Suppressor macrophage treated with lipopolysaccharide for 1 hour (primary cell): Measurements from ENCODE around the gene UBL4A.

ENCODE experiments used
- DNase-seq, 3 donors: peaks; one replicate each; pipeline ENCODE4 v3.0.0-alpha.2; 2020 to 2022

Gene UBL4A

DNA sequence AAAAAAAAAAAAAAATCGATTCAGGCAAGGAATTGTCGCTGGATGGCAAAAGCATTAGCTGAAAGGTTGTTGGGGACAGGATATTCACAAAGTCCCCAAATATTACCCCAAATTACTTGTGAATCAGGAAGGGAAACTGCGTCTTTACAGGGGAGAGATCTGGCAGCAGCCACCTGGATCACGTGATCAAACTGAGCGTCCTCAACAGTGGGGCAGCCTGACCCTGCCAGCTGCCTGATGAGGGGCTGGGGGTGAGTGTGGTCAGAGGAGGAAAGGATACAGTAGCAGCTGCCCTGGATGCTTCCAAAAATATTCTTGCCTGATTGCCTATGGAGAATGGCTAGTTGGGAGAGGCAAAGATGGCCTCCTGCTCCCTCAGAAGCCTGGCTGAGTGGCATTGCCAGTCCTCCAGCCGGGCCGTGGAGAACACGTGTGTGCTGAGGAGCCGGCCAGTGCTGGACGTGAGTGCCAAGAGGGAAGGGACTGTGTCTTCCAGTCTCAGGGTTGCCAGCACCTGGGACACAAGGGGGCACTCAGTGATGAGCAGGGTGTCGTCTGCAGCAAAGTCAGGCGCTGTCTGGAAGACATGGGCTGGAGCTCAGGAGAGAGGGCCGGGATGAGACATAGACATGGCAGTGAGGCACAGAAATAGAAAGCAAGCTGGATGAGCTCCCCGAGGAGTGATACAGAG is 4.4 kb downstream of the UBL4A start:
- no peak for DNase-seq

DNA sequence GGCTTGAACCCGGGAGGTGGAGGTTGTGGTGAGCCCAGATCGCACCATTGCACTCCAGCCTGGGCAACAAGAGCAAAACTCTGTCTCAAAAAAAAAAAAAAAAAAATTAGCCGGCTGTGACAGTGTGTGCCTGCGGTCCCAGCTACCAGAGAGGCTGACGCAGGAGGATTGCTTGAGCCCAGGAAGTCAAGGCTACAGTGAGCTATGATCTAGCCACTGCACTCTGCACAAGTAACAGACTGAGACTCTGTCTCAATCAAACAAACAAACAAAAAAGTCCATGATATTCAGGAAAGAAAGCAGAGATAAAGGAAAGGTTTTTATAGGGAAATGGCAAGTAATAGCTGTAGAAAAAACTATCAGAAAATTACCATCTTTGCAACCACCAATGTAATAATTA is 5.2 kb downstream of the UBL4A start:
- DNase-seq = no peak

DNA sequence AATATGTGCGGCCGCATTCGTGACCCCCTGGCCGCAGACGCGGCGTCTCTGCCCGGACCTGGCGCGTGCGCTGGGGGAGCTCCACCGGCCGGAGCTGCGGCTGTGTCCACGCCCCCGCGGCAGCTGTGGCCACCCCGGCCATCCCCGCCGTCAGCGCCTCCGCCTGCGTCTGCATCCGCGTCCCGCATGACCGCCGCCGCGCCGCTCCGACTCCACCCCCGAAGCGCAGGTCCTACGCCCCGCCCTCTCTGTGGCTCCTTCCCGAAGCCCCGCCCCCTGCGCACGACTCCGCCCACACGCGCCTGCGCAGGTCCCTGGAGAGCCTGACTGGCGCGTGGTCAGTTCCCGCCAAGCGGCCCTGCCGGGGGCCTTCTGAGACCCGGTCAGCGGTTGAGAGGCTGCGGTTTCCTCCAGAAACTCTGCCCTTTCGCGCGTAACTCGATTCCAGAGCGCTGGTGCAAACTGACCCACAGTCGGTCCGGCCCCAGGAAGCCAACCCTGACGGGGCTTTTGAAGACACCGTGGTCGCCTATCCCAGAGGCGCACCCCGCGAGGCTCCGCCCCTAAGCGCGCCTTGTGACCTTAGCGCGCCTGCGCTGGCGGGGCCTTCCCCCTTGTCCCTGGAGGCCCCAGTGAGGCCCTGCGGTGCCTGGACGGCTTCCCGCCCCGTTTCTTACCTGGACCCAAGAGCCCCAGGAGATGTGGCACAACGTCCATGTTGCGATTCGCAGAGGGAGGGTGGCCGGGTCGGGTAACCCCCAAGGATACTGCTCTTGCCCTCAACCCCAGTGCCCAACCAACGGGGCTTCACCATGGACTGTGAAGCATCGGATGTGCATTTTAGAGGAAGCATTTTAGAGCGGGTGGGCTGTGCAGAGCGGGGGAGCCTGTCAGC is 7.4 kb downstream of the UBL4A start, which contains the start of gene LAGE3:
Gene LAGE3 (minus strand): TSS at position 554 of the 895 bp plus-strand sequence. CDS start 366 bp downstream, at position 188.
- DNase-seq = peak; percentile 94 to 97 (median 96)

DNA sequence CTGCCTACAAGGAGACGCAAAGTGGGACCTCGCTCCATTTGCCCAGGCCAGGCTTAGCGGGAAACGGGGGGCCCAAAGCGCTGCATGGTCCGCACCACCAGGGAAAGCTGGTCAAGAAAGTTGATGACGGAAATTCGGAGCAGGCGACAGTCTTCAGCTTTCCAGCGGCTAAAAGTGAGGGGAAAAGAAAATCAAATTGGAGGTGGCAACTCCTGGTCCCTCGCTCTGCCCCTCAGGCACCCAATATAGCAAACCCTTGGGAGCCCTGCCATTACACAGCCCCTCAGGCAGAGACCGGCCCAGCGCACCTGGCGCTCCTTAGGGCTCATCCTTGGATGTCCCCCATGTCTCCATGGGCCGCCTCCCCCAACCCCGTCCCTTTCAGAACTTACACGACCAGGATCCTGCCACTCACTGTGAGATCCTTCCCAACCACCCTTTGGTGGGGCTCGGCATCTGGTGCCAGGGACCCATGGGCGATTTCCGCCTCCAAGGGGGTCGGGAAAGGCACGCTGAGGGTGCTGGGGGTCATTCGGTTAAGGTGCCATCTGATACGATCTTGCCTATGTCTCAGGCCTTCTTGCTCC is 8.4 kb downstream of the UBL4A start:
- no peak for DNase-seq

DNA sequence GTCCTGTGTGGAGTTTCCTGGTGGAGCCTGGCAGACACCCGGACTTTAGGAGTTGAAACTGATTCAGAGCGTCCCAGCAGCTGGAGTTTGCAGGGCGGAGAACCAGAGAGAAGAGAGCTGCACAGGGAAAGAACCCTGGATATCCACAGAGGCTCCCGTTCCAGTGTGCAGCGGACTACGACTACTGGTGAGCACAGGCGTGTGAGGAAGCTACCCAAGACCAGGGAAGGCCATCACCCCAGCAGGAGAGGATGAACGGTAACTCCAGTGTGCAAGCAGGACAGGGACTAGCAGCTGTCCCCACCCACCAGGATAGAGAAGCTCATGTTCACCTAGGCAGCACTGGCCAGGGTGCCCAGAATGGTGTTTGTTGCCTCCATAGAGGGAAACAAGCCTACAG is 9.6 kb downstream of the UBL4A start:
- DNase-seq = no peak

DNA sequence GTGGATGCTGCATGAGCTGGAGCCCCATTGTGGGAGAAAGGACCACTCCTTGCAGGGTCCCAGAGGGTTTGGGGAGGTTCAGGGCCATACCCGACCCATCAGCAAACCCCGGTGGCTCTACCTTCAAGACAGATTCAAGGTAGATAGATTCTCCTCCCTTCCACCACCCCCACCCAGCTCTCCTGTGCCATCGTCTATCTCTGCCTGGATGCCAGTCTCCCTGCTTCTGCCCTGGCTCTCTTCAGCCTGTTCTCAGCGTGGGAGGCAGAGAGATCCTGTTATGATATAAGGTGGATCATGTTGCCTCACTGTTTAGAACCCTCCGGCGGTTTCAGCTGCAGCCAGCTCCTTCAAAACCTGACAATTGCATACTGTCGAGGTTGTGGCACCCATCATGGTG is 12.7 kb downstream of the UBL4A start:
- DNase-seq = no peak

DNA sequence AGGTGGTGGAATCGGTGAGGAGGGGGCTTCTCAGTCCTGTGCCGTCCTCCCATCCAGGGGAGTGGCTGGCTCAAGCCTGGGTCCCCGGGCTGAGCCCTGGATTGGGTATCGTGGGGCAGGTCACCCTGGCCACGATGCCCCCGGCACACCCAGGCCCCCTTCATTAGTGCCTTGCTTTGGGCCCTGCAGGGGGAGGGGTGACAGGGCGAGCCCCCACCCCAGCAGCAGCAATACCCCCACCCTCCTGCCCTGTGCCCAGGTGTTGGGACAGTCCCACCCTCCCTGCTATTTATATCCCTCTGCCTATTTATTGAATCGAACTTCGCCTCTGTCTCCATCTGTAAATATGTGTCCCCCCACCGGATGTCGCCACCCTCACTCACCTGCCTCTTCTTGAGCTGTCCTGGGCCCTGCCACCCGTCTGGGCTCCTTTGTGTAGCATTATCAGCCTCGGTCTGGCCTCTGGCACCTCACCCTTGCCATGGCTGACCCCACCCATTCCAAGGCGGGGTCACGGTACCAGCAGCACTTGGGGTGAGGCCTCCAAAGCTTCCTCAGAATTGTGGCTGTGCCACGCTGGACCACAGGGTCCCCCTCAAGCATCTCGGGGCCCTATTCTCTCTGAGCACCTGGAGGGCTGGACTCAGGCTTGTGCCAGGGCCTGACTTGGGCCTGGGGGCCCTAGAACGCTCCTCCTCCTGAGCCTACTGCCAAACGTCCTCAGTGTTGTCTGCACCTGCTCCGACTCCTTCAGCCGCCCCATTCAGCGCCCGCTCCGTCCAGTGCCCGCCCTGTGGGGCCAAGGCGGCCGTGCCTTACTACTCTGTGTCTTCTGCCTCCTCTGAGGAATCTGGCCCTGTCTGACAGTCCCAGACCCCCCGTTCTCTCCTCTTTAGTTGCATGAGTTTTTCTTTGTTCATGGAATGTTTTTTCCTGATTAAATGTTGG is 13.5 kb downstream of the UBL4A start:
- no peak for DNase-seq

DNA sequence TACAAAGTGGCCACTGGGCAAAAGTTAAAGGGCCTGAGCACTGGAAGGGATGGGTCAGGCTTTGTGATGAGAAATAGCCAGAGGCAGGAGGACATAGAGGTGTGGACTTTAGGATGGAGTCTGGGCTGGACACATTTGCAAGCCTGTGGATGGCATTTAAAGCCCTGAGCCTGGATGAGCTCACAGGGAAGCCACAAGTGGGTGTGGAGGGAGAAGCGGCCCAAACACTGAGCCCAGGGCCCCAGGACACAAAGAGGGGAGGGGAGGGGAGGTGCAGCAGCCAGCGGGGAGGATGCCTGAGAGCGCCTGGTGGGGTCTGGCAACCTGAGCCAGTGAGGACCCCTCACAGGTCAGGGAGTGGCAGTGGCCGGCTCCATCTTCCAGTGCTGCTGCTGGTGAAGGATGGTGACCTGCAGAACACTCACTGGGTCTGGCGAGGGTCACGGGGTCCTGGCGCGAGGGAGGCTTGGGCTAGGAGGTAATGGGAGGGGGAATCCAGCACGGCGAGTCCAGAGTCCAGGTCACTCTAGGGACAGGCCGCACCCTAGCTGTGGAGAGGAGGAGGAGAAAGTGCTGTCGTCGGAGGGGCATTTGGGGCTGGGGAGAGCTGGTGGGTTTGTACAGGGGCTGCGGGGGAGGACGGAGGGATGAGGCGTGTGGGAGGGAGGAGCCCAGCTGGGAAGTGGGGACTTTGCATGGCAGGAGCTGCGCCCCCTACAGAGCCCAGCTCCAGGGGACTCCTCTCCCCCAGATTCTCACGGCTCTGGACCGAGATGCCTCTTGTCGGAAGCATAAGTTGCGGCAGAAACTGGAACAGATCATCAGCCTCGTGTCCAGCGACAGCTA is 14.4 kb downstream of the UBL4A start:
- DNase-seq = no peak

DNA sequence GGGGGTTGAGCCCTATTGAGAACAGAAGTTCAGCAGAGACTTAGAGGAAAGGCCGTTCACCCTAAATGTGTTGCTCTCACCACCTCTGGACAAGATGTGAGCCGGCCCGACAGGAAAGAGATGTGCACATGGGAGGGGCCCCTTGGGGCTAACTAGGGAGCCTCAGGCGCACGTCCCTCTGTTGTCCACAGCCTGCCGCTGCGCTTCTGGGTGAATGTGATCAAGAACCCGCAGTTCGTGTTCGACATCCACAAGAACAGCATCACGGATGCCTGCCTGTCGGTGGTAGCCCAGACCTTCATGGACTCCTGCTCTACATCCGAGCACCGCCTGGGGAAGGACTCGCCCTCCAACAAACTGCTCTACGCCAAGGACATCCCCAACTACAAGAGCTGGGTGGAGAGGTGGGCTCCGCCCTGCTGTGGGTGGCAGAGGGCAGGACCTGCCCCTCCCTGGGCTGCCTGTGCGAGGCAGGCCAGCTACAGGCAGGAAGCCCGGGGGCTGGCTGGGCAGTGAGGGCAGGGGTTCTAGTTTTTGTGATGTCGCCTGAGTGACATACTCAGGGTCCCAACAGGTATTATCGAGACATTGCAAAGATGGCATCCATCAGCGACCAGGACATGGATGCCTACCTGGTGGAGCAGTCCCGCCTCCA is 15.4 kb downstream of the UBL4A start:
- DNase-seq = no peak

DNA sequence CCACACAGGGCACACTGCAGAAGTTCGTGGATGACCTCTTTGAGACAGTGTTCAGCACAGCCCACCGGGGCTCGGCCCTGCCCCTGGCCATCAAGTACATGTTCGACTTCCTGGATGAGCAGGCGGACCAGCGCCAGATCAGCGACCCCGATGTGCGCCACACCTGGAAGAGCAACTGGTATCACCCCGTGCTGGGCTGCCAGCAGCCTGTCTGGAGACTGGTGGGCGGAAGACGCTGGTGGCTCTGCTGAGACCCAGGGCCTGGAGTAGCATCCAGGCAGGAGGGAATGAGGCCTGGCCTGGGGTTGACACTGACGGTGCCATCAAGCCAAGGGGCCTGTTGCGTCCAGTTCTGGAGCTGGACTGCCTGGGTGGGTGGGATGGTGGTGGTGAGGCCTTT is 16.0 kb downstream of the UBL4A start:
- no peak for DNase-seq

DNA sequence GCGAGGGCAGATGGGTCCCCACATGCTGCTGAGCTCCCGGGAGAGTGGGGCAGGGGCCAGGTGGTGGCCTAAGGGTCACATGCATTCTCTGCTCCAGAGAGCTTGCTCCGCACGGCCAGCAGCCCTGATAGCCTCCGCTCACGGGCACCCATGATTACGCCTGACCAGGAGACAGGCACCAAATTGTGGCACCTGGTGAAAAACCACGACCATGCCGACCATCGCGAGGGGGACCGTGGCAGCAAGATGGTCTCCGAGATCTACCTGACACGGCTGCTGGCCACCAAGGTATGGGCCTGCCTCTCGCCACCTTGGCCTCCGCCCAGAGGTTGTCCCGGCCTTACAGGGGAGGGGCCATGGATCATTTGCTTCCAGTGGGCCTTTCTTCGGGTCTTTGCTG is 16.5 kb downstream of the UBL4A start:
- DNase-seq = no peak

DNA sequence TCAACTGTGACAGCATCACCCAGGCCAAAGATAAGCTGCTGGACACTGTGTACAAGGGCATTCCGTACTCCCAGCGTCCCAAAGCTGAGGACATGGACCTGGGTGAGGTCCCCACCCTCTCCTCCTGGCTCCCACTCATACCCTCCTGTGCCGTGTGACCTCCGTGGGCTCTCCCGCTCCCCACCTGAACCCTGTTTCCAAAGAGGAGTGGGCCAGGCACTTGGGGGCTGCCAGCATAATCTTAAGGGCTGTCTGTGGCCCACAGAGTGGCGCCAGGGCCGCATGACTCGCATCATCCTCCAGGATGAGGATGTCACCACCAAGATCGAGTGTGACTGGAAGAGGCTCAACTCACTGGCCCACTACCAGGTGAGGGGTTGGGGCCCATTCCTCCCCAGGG is 17.3 kb downstream of the UBL4A start:
- DNase-seq = no peak

DNA sequence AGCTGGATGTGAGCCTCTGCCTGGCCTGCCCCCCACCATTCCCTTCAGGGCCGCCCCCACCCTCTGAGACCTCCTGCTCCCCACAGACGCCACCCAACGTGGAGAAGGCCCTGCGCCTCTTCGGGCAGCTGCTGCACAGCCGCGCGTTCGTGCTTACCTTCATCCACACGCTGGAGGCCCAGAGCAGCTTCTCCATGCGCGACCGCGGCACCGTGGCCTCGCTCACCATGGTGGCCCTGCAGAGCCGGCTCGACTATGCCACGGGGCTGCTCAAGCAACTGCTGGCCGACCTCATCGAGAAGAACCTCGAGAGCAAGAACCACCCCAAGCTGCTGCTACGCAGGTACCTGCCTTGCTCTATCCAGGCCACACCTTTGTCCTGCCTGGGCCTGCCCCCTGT is 18.2 kb downstream of the UBL4A start:
- DNase-seq = no peak

DNA sequence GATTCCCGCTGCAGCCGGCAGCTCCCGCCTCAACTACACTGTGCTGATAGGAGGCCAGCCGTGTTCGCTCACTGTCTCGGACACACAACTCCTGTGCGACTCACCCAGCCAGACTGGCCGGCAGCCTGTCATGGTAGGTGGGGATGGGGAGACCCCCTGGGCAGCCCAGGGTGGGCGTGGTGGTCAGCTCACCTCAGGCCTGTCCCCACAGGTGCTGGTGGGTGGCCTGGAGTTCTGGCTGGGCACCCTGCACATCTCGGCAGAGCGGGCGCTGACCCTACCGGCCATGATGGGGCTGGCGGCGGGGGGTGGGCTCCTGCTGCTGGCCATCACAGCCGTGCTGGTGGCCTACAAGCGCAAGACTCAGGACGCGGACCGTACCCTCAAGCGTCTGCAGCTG is 18.9 kb downstream of the UBL4A start:
- no peak for DNase-seq

DNA sequence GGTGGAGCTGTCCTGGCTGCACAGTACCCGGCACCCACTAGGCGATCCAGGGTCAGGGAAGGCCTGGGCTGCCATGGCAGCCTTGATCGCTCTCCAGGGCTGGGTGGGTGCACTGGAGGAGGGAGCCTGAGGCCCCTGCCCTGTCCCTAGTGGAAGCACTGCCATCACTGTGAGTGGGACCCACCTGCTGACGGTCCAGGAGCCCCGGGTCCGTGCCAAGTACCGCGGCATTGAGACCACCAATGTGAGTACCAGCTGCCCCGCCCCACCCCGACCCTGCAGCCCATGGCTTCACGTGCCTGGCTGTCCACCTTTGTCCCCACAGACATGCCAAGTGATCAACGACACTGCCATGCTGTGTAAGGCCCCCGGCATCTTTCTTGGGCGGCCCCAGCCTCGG is 19.5 kb downstream of the UBL4A start:
- DNase-seq = no peak

DNA sequence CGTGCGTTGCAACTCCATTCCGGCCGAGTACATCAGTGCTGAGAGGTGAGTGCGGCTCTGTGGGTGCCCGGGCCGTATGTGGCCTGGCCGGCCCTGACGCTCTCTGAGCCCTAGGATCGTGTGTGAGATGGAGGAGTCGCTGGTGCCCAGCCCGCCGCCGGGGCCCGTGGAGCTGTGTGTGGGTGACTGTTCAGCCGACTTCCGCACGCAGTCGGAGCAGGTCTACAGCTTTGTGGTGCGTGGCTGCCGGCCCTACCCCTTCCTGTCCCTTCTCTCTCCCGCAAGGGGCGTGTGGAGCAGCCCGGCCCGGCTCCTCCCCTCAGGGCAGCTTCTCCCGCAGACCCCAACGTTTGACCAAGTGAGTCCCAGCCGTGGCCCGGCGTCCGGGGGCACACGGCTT is 20.4 kb downstream of the UBL4A start:
- no peak for DNase-seq

DNA sequence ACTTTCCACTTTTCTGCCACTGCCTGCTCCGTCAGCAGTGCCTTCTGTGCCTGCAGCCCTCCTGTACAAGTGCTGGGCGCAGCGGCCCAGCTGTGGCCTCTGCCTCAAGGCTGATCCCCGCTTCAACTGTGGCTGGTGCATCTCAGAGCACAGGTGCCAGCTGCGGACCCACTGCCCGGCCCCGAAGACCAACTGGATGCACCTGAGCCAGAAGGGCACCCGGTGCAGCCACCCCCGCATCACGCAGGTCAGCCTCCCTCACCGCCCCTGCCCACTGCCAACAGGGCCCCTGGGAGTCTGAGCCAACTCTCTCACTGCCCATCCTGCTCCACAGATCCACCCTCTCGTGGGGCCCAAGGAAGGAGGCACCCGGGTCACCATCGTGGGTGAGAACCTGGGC is 20.8 kb downstream of the UBL4A start:
- DNase-seq = no peak

DNA sequence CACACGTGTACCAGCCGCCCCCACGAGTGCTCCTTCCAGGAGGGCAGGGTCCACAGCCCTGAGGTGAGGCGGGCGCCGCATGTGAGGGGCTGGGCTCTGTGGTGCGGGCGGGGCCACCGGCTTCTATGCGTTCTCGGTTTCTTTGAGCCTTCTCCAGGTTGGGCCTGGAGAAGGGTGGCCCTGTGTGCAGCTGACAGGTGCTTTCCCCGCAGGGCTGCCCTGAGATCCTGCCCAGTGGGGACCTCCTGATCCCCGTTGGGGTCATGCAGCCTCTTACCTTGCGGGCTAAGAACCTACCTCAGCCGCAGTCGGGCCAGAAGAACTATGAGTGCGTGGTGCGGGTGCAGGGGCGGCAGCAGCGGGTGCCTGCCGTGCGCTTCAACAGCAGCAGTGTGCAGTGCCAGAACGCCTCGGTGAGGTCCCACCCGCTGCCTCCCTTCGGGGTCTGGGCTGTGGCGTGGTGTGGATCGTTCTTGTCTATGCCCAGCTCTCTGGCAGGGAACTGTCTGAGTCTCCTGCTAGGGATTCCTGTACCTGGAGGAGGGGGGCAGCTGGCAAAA is 21.5 kb downstream of the UBL4A start:
- no peak for DNase-seq

DNA sequence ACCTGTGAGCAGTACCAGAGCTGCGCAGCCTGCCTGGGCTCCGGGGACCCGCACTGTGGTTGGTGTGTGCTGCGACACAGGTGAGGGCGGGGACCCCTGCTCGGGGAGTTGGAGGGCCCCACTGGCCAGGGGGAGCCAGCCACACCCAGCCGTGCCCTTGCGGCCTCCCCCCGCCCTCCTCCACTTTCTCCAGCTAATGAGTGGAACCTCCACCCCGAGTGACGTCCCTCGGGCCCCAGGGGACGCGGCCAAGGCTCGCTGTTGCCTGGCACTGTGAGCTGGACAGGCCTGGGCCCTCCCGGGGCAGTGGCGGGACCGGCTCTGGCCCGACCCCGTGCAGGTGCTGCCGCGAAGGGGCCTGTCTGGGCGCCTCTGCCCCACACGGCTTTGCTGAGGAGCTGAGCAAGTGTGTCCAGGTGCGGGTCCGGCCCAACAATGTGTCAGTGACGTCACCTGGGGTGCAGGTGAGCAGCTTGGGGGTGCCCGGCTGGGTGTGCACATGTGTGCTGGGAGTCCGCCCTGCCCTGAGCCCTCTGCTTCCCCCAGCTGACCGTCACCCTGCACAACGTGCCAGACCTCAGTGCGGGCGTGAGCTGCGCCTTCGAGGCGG is 22.7 kb downstream of the UBL4A start:
- no peak for DNase-seq

DNA sequence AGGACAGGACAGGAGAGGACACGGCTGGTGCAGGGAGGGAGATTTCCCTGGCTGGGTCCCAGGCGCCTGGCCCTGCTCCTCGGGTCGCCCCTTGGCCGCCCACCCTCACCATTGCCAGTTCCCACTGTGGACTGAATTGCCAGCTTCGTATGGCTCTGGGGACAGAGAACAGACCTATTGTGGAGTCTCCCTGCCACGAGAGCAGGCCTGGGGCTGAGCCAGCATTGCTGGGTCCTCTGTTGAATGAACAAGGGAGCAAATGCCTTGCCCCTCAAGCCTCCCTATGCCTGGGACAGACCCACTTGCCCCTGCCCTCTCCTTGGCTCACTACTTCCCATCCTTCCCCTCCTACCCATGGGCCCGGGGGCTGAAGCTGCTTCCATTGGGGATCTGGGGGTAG is 24.0 kb downstream of the UBL4A start:
- no peak for DNase-seq
